Right lobe of liver (tissue), 6 donors: ENCODE results near the gene PCYOX1L. TPM values are rescaled to one million over a fixed set of nuclear protein-coding genes. Genes with fewer than 3 reads are reported as not detected.

ENCODE experiments used
- ATAC-seq, 4 donors: fragments of 200-7000 bp; cut with Tn5 transposase; one replicate each; pipeline ENCODE4 v1.9.1; 2020; ENCODE audit warnings: mild to moderate bottlenecking in 4 of 4, moderate library complexity in 4 of 4
- DNase-seq, 3 donors: peaks; one replicate each; pipeline ENCODE4 v3.0.0-alpha.2; 2020
- H3K27ac ChIP-seq, 3 donors: fragments of 200-600 bp; one replicate each; pipeline ENCODE4 v1.8.0; 2022
- H3K27me3 ChIP-seq, 2 donors: fragments of 200-600 bp; one replicate each; pipeline ENCODE4 v1.8.0; 2022
- H3K36me3 ChIP-seq, 4 donors: fragments of 200-600 bp; sonication (generic) in 1 of 4; one replicate each; pipeline versions ENCODE4 v1.5.1 to v1.8.0; 2017 to 2022; ENCODE audit warnings: control low read depth in 1 of 4
- H3K4me1 ChIP-seq, 4 donors: fragments of 200-600 bp; sonication (generic) in 1 of 4; one replicate each; pipeline versions ENCODE4 v1.5.1 to v1.8.0; 2017 to 2022; ENCODE audit warnings: control low read depth in 1 of 4
- H3K4me3 ChIP-seq, 3 donors: fragments of 200-600 bp; one replicate each; pipeline ENCODE4 v1.8.0; 2022
- H3K9me3 ChIP-seq, 4 donors: fragments of 200-600 bp; sonication (generic) in 1 of 4; one replicate each; pipeline versions ENCODE4 v1.5.1 to v1.8.0; 2017 to 2022; ENCODE audit warnings: control low read depth in 1 of 4
- POLR2A ChIP-seq: fragments of 450-650 bp; IDR thresholded peaks from one replicate; pipeline ENCODE4 v1.6.1; 2017; ENCODE audit warnings: antibody characterized with exemption, mild to moderate bottlenecking
- WGBS: methylation state at CpG from one replicate; pipeline ENCODE4 v1.1.6; 2018; ENCODE audit warnings: low coverage, low lambda C conversion rate; ENCODE audit not compliant: insufficient coverage; ENCODE audit errors: missing lambda C conversion rate; 5-methylcytosine and 5-hydroxymethylcytosine counted together
- intact Hi-C, 2 donors: fragments of 100-400 bp; cut with DNase I; formaldehyde crosslinking; loops; one replicate each; pipeline versions ENCODE4 v1.11.2 to v1.14.1; 2022
- total RNA-seq, 6 experiments: library from RNA; depleted of rRNA in 2 of 6; stranded (reverse); fragments of >200 nt in 2 of 6; fragmentation: NEBNext Ultra II Directional in 3 of 6; extraction: Animal tissue kit (Norgen Biotek cat#: 25700) in 3 of 6; gene quantifications; one replicate each; pipeline versions ENCODE4 v1.1.0 to v1.2.4, GENCODE V29; 2016 to 2023
- TF ChIP-seq, protein P1 (sequence below), 4 donors: fragments of 200-600 bp in 3 of 4; fragments of 450-650 bp in 1 of 4; IDR thresholded peaks; one replicate each; pipeline versions ENCODE4 v1.5.1 to v1.8.0; 2016 to 2022; ENCODE audit warnings: antibody characterized with exemption in 4 of 4, mild to moderate bottlenecking in 2 of 4
- donor health status: DM: no; HTN: yes; CAD: no.
- donor health status: DM: no; HTN: no; CAD: no.
- donor health status: DM: no; HTN: no; CAD: no.
- donor health status: DM: no; HTN: yes; CAD: no.
- donor health status: DM: no; HTN: yes; CAD: no.

Gene PCYOX1L
- total RNA-seq, 6 experiments from 2014 or later: 0.29 to 1.2 (median 0.62) TPM

DNA sequence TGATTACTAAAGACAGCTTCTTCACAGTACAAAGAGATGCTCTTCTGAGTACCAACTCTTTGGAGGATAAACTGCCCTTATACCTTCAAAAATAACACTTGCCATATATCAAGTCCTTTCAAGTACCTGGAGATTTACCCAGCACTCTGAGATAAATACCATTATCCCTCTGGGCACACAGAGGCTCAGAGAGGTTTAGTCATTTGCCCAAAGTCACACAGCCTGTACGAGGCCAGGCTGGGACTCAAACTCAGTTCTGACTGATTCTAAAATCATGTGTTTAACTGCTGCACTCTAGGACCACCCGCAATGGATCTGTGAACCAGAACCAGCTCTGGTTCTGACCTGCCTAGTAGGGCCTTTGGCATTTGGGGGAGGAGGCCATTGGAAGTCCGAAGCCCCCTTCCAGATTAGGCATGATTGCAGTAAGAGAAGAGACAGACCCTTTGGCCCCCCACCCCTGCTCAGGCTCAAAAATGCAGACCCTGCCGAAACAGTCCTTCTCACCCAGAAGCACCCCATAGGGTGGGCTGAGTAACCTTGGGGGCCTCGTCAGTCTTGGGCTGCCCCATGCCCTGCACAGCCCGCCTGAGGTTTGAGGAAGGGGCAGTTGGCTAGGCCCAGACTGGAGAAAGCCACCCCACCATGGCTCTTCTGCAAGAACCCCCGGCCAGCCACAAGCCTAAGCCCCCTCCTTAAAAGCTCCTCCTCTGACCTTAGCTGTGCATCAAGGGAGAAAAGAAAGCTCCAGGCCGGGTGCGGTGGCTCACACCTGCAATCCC, 54.1 kb downstream of the PCYOX1L start:
- DNase-seq: no peak
- 62% methylated on average over 3 of the region's 9 CpGs for WGBS
- Histone ChIP-seq H3K4me3 (no peak overlapping the region), H3K36me3 (no peaks in the 10 kb centered on the region), H3K27me3 (no peaks in the 10 kb centered on the region), H3K9me3 (no peaks in the 10 kb centered on the region), H3K27ac (no peak overlapping the region), H3K4me1 (no peaks in the 10 kb centered on the region)
- intact Hi-C loops: no loop called here
- TF ChIP-seq, protein P1, sequence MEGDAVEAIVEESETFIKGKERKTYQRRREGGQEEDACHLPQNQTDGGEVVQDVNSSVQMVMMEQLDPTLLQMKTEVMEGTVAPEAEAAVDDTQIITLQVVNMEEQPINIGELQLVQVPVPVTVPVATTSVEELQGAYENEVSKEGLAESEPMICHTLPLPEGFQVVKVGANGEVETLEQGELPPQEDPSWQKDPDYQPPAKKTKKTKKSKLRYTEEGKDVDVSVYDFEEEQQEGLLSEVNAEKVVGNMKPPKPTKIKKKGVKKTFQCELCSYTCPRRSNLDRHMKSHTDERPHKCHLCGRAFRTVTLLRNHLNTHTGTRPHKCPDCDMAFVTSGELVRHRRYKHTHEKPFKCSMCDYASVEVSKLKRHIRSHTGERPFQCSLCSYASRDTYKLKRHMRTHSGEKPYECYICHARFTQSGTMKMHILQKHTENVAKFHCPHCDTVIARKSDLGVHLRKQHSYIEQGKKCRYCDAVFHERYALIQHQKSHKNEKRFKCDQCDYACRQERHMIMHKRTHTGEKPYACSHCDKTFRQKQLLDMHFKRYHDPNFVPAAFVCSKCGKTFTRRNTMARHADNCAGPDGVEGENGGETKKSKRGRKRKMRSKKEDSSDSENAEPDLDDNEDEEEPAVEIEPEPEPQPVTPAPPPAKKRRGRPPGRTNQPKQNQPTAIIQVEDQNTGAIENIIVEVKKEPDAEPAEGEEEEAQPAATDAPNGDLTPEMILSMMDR (IDR thresholded peaks at IDR 0.05): no peak
- no peak for TF ChIP-seq POLR2A
- ATAC-seq: no peak

- H3K36me3 ChIP-seq: no peaks in the 10 kb centered on the region
- peak in 2 of 4 donors; percentile 5 to 15 for ATAC-seq
Measured at GRCh38 chr5:149412783-149413476, 55.1 kb downstream of the PCYOX1L start.

DNA sequence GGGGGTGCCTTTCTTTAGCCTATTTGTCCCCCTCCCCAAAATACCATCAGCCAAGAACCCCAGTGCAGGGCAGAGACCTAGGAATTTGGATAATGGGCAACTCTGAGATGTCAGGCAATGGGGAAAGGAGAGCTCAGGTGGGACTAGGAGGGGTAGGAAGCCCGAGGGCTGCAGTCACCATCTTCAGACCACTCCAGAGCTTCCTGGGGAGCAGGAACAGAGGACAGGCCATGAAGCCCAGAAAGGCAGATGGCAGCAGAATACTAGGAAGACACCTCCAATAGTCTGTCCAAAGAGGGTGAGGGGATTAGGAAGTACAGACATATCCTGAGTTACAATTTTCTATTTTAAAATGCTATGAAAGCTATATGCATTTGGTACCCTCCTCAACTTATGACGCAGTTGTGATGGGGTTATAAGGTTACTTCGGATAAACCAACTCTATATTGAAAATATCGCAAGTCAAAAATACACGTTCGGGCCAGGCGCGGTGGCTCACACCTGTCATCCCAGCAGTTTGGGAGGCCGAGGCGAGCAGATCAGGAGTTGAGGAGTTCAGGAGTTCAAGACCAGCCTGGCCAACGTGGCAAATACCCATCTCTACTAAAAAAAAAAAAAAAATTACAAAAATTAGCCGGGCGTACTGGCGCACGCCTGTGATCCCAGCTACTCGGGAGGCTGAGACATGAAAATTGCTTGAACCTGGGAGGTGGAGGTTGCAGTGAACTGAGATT, 55.8 kb downstream of the PCYOX1L start:
- H3K36me3 ChIP-seq: no peaks in the 10 kb centered on the region
- no peak for ATAC-seq

More at GRCh38 chr5:149412783-149413476, 55.1 kb downstream of the PCYOX1L start:
- H3K27ac ChIP-seq: peak overlapping the region in 1 of 3 donors; percentile 28
- H3K27me3 ChIP-seq: no peaks in the 10 kb centered on the region
- H3K4me1 ChIP-seq: no peaks in the 10 kb centered on the region
- intact Hi-C loops: no loop called here
- 84% methylated on average over 3 of the region's 8 CpGs for WGBS
- no peak for DNase-seq
- TF ChIP-seq, protein P1 (IDR thresholded peaks at IDR 0.05): no peak
- TF ChIP-seq POLR2A: no peak
- H3K9me3 ChIP-seq: no peaks in the 10 kb centered on the region
- H3K4me3 ChIP-seq: no peak overlapping the region

GRCh38 chr5:149414405-149415065, 56.7 kb downstream of the PCYOX1L start:
- no peak for TF ChIP-seq POLR2A
- TF ChIP-seq, protein P1 (IDR thresholded peaks at IDR 0.05): no peak
- ATAC-seq (no peak), DNase-seq (no peak)
- peak overlapping the region in 1 of 3 donors; percentile 22 for H3K27ac ChIP-seq
- no peaks in the 10 kb centered on the region for H3K36me3 ChIP-seq
- H3K27me3 ChIP-seq: no peaks in the 10 kb centered on the region
- H3K9me3 ChIP-seq: no peaks in the 10 kb centered on the region
- 67% methylated on average over 6 of the region's 7 CpGs for WGBS
- H3K4me1 ChIP-seq: no peaks in the 10 kb centered on the region
- no peak overlapping the region for H3K4me3 ChIP-seq
- intact Hi-C loops: no loop called here

More for the DNA sequence above, 55.8 kb downstream of the PCYOX1L start:
- DNase-seq: no peak
- intact Hi-C loops: no loop called here
- no peaks in the 10 kb centered on the region for H3K9me3 ChIP-seq
- no peaks in the 10 kb centered on the region for H3K4me1 ChIP-seq
- TF ChIP-seq, protein P1 (IDR thresholded peaks at IDR 0.05): no peak
- no peak for TF ChIP-seq POLR2A
- H3K27me3 ChIP-seq: no peaks in the 10 kb centered on the region
- H3K4me3 ChIP-seq: no peak overlapping the region
- 55% methylated on average over 9 of the region's 16 CpGs for WGBS
- H3K27ac ChIP-seq: peak overlapping the region in 1 of 3 donors; percentile 28
